GM19025 (cell line): ENCODE data around the gene SPG7.
"Not testable (repeated sequence)": the region's sequence is repeated elsewhere in the genome, so short reads cannot be mapped to it uniquely, and the experiment has no call there.

ENCODE experiments used
- ATAC-seq: cut with Tn5 transposase; IDR thresholded peaks from one replicate; pipeline ENCODE4 v1.9.1; 2021; ENCODE audit warnings: mild to moderate bottlenecking, low read depth, moderate library complexity; ENCODE audit not compliant: unreplicated experiment

SPG7 gene

GRCh38 chr16:89561142-89561883 is 53.1 kb downstream of the SPG7 start:
- ATAC-seq, result no peak

GRCh38 chr16:89561884-89562599 is 53.8 kb downstream of the SPG7 start:
- ATAC-seq, result no peak

- ATAC-seq, result no peak
These were observed 54.7 kb downstream of the SPG7 start for GRCh38 chr16:89562939-89563338.

- no peak for ATAC-seq
These were observed 55.6 kb downstream of the SPG7 start for GRCh38 chr16:89563639-89564392.

DNA sequence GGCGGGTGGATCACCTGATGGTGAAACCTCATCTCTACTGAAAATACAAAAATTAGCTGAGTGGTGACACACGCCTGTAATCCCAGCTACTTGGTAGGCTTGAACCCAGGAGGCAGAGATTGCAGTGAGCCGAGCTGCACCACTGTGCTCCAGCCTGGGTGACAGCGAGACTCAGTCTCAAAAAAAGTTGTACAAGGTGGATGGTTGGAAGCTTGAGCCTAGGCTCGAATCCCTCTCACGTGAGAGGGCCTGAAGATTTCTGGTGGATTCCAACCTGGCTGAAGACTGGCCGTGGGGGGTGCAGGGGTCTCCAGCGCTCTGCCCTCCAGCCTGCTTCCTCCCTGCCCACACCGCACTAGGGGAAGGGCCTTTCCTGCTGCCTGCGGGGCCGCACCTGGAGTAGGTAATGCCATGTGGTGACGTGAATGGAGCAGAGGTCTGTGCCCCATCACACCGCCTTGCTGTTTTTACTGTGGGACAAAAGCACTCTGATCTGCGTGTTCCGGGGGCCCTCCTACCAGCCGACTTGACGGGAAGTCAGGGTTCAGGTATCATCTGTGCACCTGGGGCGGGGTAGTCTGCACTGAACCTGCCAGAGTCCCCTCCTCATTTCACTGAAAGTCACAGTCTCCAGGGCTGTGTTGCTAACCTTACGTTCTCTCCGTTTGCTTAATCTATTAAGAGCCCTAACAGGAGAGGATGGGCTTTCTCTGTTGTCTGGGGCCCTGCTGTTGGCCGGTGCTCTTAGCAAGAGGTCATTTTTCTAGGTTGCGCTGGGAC is 56.5 kb downstream of the SPG7 start:
- no peak for ATAC-seq

DNA sequence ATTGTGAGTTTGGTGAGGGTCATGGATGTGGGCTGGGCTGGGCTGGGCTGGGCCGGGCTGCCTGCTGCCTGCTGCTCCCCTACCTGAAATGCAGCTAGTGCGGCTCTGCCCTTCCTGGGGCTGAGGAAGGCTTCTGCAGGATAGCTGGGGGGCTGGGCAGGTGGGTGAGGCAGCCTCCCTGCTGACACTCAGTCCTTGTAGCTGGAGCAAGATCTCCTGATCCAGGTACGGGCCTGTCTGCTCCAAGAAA is 57.0 kb downstream of the SPG7 start:
- ATAC-seq, result no peak

DNA sequence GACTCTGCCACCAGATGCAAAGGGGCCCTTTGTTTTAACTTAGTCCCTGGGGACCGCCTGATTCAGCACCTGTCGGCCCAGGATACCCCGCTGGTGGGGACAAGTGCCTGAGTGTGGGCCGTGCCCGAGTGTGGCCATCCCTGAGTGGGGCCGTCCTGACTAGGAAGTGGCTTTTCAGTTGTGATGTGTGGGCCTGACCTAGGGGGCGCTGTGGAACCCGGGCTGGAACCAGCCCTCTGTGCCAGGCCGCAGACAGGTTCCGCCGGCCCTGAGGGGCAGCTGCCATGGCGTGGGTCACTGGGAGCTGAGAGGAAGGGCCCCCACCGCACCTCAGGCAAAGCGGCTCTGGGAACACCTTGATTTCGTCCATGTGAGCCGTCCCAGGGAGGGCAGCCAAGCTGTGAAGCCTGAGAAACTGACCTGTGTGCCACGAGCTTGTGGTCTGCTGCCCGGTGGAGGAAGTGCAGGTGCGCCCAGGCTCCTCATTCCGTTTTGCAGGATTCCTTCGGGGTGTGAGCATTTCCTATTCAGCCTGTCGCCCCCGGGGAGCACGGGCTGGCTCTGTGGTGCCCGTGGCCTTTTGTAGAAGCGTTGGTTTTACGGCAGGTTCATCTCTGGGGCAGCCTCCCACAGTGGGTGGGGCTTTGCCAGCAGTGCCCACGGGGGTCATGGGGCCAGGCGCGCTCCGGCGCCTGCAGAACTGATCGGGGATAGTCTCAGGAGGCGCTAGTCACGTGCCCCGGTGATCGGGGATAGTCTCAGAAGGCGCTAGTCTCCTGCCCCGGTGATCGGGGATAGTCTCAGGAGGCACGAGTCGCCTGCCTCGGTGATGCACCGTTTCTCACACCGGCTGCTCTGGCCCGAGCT is 57.5 kb downstream of the SPG7 start:
- no peak for ATAC-seq

DNA sequence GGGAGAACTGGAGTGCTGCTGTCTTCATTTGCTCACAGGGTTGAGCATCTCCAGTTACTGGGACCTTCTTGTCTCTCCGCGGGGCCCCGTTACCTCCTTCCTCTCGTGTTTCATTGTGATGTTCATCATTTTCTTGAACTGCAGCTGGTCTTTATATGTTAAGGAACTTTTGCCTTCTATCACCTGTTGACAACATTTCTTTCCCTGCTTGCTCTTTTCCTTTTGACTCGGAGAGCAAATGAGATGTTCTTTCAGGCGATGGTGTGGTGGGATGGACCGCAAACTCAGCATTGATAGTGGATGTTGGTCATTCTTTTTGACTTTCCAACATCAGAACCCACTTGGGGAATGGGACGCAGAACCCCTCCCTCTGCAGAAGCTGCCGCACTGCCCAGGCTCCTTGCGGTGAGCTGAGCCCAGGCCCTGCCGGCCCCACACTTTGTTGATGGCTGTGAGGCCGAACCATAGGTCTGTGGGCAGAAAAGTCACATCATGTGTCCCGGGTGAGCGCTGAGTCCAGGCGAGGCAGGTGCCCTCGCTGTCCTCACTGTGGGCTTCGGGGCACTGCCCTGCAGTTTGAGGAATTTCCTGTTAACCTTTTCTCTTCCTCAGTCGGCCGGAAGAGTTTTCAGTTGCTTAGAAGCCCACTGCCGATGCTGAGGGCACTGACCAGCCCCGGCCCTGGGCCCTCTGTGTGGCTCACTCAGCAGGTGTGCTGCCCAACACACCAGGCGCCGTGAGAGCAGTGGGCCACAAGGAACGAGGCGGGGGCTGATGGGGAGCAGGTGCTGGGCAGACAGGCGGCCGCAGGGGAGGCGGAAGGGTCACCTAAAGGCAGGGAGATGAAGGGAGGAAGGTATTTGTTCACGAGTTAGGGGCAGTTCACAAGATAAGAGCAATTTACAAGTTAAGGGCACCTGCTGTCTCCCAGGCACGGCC is 59.7 kb downstream of the SPG7 start:
- ATAC-seq, result no peak

DNA sequence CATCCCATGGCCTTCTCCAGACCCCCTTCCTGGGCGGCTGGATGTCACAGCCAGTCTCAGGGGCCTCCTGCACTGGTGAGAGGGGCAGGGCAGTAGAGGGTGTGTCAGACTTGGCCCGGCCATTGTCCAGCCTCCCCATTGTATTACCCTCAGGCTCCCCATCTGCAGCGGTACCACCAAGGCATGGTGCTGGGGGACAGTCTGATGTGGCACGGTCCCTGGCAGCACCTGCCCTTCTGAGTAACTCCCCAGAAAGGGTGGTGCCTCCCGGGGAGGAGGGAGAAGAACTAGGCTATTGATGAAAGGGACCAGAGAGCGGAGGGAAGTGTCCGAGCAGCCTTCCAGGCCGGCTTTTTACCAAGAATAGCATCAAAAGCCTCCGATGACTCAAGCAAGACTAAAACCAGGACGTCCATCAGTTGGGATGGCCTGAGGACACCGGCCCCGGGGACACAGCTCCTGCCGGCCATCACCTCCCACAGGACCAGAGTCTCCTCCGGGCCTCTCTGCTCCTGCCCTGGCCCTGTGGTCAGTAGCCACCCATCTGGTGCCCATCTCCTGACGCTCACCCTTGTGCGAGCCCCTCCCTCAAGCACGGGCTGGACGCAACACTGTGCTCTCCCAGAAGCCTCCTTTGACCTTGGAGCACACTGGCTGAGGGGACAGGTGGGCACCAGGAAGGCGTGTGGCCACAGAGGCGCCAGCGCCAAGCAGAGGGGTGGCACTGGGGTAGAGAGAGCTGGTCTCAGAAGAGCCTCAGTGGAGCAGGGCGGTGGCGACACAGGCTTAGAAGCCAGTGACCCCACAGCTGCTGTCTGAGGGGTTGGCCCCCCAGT is 61.5 kb downstream of the SPG7 start:
- ATAC-seq, result no peak

DNA sequence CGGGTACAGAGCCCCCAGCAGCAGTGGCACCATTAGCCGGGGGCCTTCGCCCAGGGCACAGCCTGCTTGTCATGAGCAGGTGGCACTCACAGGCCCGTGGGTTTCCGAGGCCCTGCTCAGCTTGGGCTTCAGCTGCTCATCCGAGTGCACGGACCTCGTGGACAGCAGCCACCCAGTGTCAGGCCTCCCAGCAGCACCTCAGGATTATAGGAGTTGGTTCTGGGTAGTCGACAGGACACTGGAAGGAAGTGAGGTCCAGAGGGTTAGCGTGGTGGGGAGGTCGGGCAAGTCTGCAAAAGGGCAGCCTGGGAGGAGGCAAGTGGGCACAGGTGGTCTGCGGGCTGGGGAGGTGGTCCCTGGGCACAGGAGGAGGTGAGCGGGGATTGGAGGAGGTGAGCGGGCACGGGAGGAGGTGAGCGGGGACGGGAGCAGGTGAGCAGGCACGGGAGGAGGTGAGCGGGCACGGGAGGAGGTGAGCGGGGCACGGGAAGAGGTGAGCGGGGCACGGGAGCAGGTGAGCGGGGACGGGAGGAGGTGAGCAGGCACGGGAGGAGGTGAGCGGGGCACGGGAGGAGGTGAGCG is 62.2 kb downstream of the SPG7 start:
- ATAC-seq, result no peak

GRCh38 chr16:89570983-89571598 is 62.9 kb downstream of the SPG7 start:
- ATAC-seq, result not testable (repeated sequence)

GRCh38 chr16:89571636-89572035 is 63.4 kb downstream of the SPG7 start:
- no peak for ATAC-seq

- no peak for ATAC-seq
These were observed 63.9 kb downstream of the SPG7 start for GRCh38 chr16:89572073-89572484.

DNA sequence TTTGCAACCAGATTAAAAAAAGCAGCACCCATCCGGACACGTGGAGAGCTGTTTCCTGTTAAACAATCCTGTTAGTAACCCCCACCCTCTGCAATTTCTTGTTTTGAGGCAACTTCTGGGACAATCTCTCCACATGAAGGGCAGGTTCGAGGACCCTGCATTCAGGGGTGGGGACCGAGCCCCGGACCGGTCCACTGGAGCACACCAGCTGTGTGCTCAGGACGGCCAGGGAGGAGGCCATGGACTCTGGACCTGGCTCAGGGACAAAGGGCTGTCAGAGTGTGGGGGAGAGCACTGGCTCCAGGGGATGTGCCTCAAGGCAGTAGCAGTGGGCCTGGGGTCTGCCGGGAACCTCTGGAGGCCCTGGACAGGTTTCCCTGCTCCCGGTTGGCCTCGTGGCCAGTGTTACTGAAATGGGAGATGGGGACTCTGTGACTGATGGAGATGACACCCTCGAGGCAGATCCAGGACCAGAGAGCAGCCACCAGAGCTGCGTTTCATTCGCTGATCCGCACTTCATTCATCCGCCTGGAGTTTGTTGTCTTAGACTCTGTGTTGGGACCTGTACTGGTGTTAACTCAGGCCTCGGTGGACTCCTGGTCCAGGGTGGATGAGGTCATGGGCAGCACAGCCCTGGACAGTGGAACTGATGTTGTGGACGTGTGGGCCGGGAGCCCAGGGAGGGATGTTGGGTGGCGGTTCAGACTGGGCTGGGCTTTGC is 64.4 kb downstream of the SPG7 start:
- ATAC-seq, result no peak

DNA sequence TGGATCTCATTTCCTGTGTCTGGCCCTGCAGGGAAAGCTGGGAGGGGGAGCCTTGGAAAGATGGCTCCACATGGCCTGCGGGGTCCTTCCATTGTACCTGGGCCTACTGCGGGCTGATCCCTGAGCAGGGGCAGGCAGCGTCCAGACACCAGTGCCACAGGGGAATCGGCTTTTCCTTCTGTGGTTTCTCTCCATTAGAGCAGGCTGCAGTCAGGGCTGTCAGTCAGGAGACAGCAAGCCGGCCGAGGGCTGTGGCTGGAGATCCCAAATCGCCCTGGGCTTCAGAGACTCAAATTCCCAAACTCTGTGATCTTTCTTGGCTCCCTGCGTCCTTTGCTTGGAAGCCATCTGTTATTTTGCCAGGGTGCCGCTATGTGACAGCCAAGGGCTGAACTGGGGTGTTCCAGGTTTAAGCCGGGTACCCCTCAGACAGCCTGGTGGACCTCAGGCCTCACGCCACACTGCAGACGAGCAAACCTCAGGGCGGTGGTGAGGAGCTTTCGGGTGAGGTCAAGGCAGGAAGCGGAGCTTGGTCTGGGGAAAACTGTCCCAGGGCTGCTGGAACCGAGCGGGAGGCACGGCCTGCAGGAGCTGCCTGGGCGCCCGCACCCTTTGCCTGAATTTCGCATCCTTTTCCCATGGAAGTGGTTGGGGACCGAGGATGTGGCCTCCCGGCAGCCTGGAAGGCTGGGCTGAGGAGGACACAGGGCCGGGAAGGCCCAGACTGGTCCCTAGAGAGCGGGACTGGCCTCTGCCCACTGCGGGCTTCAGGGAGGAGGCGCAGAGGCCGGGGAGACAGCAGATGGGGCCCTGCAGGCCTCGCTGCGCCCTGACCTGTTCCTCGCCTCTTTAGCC is 65.8 kb downstream of the SPG7 start:
- no peak for ATAC-seq
